Dedifferentiated amniotic fluid mesenchymal stem cell (primary cell): ENCODE measurements around the gene CEP20.

Source experiments
- DNase-seq: peaks from one replicate; pipeline ENCODE4 v3.0.0-alpha.2; 2016; ENCODE audit errors: extremely low spot score

The CEP20 gene

GRCh38 chr16:15832241-15832640 lies 56.2 kb downstream of the CEP20 start:
- DNase-seq: no peak

- no peak for DNase-seq
Observed at GRCh38 chr16:15830832-15831451, 57.5 kb downstream of the CEP20 start.

- DNase-seq: no peak
Observed at GRCh38 chr16:15829460-15829859, 58.9 kb downstream of the CEP20 start.

GRCh38 chr16:15827709-15828343 lies 60.6 kb downstream of the CEP20 start:
- DNase-seq: no peak

GRCh38 chr16:15827299-15827698 lies 61.1 kb downstream of the CEP20 start:
- DNase-seq: no peak

- no peak for DNase-seq
Observed at GRCh38 chr16:15825750-15826305, 62.6 kb downstream of the CEP20 start.

- DNase-seq: no peak
Observed at GRCh38 chr16:15822957-15823356, 65.4 kb downstream of the CEP20 start.

GRCh38 chr16:15820837-15821236 lies 67.6 kb downstream of the CEP20 start:
- no peak for DNase-seq

- no peak for DNase-seq
Observed at GRCh38 chr16:15819046-15819445, 69.4 kb downstream of the CEP20 start.

- no peak for DNase-seq
Observed at GRCh38 chr16:15817446-15817845, 71.0 kb downstream of the CEP20 start.

GRCh38 chr16:15816228-15816627 lies 72.2 kb downstream of the CEP20 start:
- no peak for DNase-seq
